ENCODE results near the gene EPC2.
"Not testable (repeated sequence)": the region's sequence is repeated elsewhere in the genome, so short reads cannot be mapped to it uniquely, and the experiment has no call there.

Gene EPC2

DNA sequence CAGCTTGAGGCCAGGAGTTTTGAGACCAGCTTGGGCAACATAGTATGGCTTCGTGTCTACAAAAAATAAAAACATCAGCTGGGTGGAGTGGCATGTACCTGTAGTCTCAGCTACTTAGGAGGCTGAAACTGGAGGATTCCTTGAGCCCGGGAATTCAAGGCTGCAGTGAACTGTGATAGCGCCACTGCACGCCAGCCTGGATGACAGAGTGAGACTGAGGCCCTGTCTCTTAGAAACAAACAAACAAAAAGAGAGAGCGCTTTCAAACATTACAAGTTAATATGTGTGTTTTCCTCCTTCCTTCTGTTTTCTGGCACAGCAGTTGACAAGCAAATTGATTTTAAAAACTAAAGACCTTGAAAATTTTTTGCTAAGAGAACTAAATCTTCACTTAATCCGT is 9.9 kb downstream of the EPC2 start:
- Histone ChIP-seq H3K27me3 (ENCODE audit: insufficient read depth, poor library complexity, severe bottlenecking) (no peaks in the 10 kb centered on the region), H3K27ac (replicated peaks) (no peak overlapping the region), H3K4me3 (replicated peaks; ENCODE audit: insufficient read depth, low read length) (no peak overlapping the region)
- no peak for DNase-seq (ENCODE audit: low read depth in 1 of 2, low spot score in 1 of 2)
- TF ChIP-seq GABPA (IDR thresholded peaks at IDR 0.05; ENCODE audit: low read depth): no peak
- TF ChIP-seq, protein P1, sequence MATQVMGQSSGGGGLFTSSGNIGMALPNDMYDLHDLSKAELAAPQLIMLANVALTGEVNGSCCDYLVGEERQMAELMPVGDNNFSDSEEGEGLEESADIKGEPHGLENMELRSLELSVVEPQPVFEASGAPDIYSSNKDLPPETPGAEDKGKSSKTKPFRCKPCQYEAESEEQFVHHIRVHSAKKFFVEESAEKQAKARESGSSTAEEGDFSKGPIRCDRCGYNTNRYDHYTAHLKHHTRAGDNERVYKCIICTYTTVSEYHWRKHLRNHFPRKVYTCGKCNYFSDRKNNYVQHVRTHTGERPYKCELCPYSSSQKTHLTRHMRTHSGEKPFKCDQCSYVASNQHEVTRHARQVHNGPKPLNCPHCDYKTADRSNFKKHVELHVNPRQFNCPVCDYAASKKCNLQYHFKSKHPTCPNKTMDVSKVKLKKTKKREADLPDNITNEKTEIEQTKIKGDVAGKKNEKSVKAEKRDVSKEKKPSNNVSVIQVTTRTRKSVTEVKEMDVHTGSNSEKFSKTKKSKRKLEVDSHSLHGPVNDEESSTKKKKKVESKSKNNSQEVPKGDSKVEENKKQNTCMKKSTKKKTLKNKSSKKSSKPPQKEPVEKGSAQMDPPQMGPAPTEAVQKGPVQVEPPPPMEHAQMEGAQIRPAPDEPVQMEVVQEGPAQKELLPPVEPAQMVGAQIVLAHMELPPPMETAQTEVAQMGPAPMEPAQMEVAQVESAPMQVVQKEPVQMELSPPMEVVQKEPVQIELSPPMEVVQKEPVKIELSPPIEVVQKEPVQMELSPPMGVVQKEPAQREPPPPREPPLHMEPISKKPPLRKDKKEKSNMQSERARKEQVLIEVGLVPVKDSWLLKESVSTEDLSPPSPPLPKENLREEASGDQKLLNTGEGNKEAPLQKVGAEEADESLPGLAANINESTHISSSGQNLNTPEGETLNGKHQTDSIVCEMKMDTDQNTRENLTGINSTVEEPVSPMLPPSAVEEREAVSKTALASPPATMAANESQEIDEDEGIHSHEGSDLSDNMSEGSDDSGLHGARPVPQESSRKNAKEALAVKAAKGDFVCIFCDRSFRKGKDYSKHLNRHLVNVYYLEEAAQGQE (IDR thresholded peaks at IDR 0.05; ENCODE audit: insufficient replicate concordance, low read depth): no peak
- no peak for TF ChIP-seq POLR2AphosphoS5 (IDR thresholded peaks at IDR 0.05; ENCODE audit: low read depth)
- TF ChIP-seq SPI1 (IDR thresholded peaks at IDR 0.05; ENCODE audit: borderline replicate concordance, low read depth): no peak

DNA sequence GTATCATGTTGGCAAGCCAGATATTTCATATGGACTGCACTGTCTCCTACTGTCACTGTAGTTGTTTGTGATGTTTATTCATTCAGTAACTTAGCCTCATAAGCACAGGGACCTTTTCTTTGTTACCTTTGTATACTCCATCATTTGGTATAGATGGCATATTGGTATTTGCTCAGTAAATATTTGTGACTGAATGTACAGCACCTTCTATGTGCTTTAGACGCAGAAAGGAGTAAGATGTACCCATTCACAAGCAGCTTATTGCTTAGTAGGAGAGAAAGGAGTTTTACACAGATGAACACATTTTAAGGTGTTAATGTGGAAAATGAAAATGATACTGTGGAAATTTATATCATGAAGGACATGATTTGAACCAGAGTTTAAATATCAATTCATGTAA is 12.0 kb downstream of the EPC2 start:
- Histone ChIP-seq H3K27me3 (ENCODE audit: insufficient read depth, poor library complexity, severe bottlenecking) (no peaks in the 10 kb centered on the region), H3K27ac (replicated peaks) (no peak overlapping the region), H3K4me3 (replicated peaks; ENCODE audit: insufficient read depth, low read length) (no peak overlapping the region)
- no peak for DNase-seq (ENCODE audit: low read depth in 1 of 2, low spot score in 1 of 2)
- TF ChIP-seq SPI1 (IDR thresholded peaks at IDR 0.05; ENCODE audit: borderline replicate concordance, low read depth) (no peak), POLR2AphosphoS5 (IDR thresholded peaks at IDR 0.05; ENCODE audit: low read depth) (no peak), GABPA (IDR thresholded peaks at IDR 0.05; ENCODE audit: low read depth) (no peak)
- TF ChIP-seq, protein P1 (IDR thresholded peaks at IDR 0.05; ENCODE audit: insufficient replicate concordance, low read depth): no peak
- TF ChIP-seq, protein P2, sequence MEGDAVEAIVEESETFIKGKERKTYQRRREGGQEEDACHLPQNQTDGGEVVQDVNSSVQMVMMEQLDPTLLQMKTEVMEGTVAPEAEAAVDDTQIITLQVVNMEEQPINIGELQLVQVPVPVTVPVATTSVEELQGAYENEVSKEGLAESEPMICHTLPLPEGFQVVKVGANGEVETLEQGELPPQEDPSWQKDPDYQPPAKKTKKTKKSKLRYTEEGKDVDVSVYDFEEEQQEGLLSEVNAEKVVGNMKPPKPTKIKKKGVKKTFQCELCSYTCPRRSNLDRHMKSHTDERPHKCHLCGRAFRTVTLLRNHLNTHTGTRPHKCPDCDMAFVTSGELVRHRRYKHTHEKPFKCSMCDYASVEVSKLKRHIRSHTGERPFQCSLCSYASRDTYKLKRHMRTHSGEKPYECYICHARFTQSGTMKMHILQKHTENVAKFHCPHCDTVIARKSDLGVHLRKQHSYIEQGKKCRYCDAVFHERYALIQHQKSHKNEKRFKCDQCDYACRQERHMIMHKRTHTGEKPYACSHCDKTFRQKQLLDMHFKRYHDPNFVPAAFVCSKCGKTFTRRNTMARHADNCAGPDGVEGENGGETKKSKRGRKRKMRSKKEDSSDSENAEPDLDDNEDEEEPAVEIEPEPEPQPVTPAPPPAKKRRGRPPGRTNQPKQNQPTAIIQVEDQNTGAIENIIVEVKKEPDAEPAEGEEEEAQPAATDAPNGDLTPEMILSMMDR (IDR thresholded peaks at IDR 0.05; ENCODE audit: insufficient read depth, low read length): no peak

DNA sequence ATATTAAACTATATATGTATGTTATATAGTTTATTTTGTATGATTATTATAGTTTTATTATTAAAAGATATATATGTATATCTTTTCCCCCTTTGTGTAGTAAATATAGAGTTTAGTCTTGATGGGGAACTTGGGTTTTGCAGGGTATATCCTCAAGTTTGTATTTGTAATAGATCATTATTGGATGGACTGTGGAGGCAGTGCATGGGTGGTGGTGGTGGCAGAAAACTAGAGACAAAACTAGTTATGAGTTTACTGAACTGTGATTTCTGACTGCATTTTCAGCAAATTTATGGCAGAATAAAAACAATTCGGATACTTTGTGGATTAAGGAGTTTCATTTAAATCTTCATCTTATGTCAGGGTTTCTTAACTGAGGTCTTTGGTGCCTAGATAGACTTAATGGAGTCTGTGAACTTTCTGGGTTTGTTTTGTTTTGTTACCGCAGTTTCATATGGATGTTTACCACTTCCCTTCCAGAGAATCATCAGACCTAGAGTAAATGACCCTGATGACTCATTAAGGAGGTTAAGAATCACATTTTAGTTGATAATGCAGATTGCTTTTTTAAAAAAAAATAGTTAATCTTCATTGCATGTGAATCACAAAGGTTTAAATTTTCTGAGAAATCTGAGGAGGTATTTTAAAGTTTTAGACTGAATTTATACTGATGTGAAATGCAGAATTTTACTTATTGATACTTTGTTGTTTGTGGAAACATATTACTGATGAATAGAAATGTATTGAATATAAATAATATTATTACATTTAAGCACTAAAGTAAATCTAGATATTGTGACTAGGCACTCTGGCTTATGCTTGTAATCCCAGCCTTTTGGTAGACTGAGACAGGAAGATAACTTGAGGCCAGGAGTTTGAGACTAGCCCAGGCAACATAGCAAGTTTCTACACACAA is 14.5 kb downstream of the EPC2 start:
- H3K27me3 ChIP-seq (ENCODE audit: insufficient read depth, poor library complexity, severe bottlenecking): no peaks in the 10 kb centered on the region
- H3K27ac ChIP-seq (replicated peaks): peak overlapping the region; percentile 45; the same call in 1 of the 2 replicates
- no peak overlapping the region for H3K4me3 ChIP-seq (replicated peaks; ENCODE audit: insufficient read depth, low read length)
- peak; percentile 22; the same call in 1 of the 2 replicates for TF ChIP-seq SPI1 (IDR thresholded peaks at IDR 0.05; ENCODE audit: borderline replicate concordance, low read depth)
- TF ChIP-seq, protein P1 (IDR thresholded peaks at IDR 0.05; ENCODE audit: insufficient replicate concordance, low read depth): no peak
- TF ChIP-seq GABPA (IDR thresholded peaks at IDR 0.05; ENCODE audit: low read depth): no peak
- no peak for DNase-seq (ENCODE audit: low read depth in 1 of 2, low spot score in 1 of 2)

DNA sequence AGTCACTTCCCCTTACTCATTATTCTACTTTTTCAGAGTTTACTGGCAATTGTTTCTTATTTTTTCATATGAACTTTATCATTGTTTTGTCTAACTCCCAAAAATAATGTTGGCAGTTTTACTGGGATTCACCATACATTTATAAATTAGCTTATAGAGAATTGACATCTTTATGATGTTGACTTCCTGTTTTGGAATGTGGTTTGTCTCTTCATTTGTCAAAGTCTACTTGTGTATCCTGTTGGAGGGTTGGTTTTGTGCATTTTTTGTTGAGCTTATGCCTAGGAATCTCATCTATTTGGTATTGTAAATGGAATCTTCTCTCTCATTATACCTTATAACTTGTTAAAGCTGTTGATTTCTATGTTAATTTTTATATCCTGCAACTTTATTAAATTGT is 16.4 kb downstream of the EPC2 start:
- no peak for DNase-seq (ENCODE audit: low read depth in 1 of 2, low spot score in 1 of 2)
- TF ChIP-seq, protein P2 (IDR thresholded peaks at IDR 0.05; ENCODE audit: insufficient read depth, low read length): no peak
- TF ChIP-seq GABPA (IDR thresholded peaks at IDR 0.05; ENCODE audit: low read depth) (no peak), SPI1 (IDR thresholded peaks at IDR 0.05; ENCODE audit: borderline replicate concordance, low read depth) (peak; percentile 69), POLR2AphosphoS5 (IDR thresholded peaks at IDR 0.05; ENCODE audit: low read depth) (no peak)
- TF ChIP-seq, protein P1 (IDR thresholded peaks at IDR 0.05; ENCODE audit: insufficient replicate concordance, low read depth): no peak
- no peaks in the 10 kb centered on the region for H3K27me3 ChIP-seq (ENCODE audit: insufficient read depth, poor library complexity, severe bottlenecking)
- no peak overlapping the region for H3K4me3 ChIP-seq (replicated peaks; ENCODE audit: insufficient read depth, low read length)
- H3K27ac ChIP-seq (replicated peaks): no peak overlapping the region

DNA sequence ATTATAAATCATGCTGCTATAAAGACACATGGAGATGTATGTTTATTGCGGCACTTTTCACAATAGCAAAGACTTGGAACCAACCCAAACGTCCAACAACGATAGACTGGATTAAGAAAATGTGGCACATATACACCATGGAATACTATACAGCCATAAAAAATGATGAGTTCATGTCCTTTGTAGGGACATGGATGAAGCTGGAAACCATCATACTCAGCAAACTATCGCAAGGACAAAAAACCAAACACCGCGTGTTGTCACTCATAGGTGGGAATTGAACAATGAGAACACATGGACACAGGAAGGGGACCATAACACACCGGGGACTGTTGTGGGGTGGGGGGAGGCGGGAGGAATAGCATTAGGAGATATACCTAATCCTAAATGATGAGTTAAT is 17.8 kb downstream of the EPC2 start:
- H3K27me3 ChIP-seq (ENCODE audit: insufficient read depth, poor library complexity, severe bottlenecking); H3K27ac ChIP-seq (replicated peaks); H3K4me3 ChIP-seq (replicated peaks; ENCODE audit: insufficient read depth, low read length); DNase-seq (ENCODE audit: low read depth in 1 of 2, low spot score in 1 of 2): not testable (repeated sequence)

Measured in HL-60 (cell line).